NOMO-1 treated with dmso at 0.1 percent for 144 hours (cell line): ENCODE results near the gene MAN2A2.
"Not testable (repeated sequence)": the region's sequence is repeated elsewhere in the genome, so short reads cannot be mapped to it uniquely, and the experiment has no call there.

ENCODE experiments used
- DNase-seq: peaks from one replicate; lab custom pipeline; 2025; ENCODE audit not compliant: unreplicated experiment; lab: John Stamatoyannopoulos, UW

The MAN2A2 gene

GRCh38 chr15:90902040-90902839, 862 bp upstream of the MAN2A2 start:
- DNase-seq = peak; percentile 84

- no peak for DNase-seq
Observed at GRCh38 chr15:90903733-90904536, 833 bp downstream of the MAN2A2 start.

GRCh38 chr15:90904746-90905145, 1.6 kb downstream of the MAN2A2 start:
- no peak for DNase-seq

- no peak for DNase-seq
Observed at GRCh38 chr15:90905306-90906180, 2.4 kb downstream of the MAN2A2 start.

GRCh38 chr15:90906181-90906849, 3.2 kb downstream of the MAN2A2 start:
- DNase-seq = no peak

- no peak for DNase-seq
Observed at GRCh38 chr15:90907051-90907660, 4.1 kb downstream of the MAN2A2 start.

- no peak for DNase-seq
Observed at GRCh38 chr15:90907838-90908507, 4.9 kb downstream of the MAN2A2 start.

- not testable (repeated sequence) for DNase-seq
Observed at GRCh38 chr15:90909449-90909848, 6.3 kb downstream of the MAN2A2 start.

- no peak for DNase-seq
Observed at GRCh38 chr15:90909976-90910375, 6.9 kb downstream of the MAN2A2 start.

GRCh38 chr15:90910441-90911301, 7.6 kb downstream of the MAN2A2 start:
- DNase-seq = no peak

GRCh38 chr15:90911302-90911623, 8.2 kb downstream of the MAN2A2 start:
- no peak for DNase-seq

GRCh38 chr15:90911906-90912769, 9.0 kb downstream of the MAN2A2 start:
- DNase-seq = no peak

GRCh38 chr15:90912770-90913075, 9.6 kb downstream of the MAN2A2 start:
- no peak for DNase-seq

- DNase-seq = no peak
Observed at GRCh38 chr15:90913398-90913944, 10.4 kb downstream of the MAN2A2 start.

- DNase-seq = peak; percentile 54
Observed at GRCh38 chr15:90914305-90915080, 11.4 kb downstream of the MAN2A2 start.

- no peak for DNase-seq
Observed at GRCh38 chr15:90915216-90915807, 12.2 kb downstream of the MAN2A2 start.
